Measurements from ENCODE around the gene OR7C1. TPM values are rescaled to one million over a fixed set of nuclear protein-coding genes. Genes with fewer than 3 reads are reported as not detected.

The OR7C1 gene
- total RNA-seq, 2 donors from 2014 or later = not detected

DNA sequence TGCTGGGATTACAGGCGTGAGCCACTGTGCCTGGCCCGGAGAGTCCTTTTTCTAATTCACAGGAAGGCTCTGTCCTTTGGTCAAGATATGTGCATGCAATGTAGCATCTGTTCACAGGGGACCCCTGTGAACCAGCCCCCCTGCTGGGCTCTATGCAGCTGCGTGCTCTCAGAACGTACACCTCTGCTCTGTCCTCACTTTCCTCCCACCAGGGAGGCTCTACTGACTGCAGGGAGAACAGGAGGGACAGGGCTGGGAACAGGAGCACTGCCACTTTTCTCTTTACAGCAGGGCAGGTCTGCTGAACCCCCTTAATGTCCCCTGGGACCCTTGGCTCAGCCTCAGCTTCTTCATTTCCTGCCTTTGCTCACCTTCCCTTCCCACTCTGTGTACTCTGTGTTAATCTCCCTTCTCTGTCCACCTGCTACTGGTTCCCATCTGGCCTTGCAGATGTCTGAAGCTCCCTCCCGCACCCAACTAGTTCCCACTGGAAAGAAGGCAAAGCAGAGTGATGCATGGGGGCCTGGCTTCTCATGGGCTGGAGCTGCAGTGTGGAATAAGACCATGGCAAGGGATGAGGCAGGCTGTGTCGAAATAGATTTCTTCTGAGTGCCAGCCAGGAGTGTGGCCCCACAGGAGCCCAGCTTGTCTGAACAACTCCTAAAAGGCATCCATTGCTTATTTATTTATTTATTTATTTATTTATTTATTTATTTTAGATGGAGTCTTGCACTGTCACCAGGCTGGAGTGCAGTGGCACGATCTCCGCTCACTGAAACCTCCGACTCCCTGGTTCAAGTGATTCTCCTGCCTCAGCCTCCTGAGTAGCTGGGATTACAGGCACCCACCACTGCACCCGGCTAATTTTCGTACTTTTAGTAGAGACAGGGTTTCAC, 63.8 kb downstream of the OR7C1 start:
- intact Hi-C loops (cut with DNase I) = no loop called here
- ATAC-seq = no peak

DNA sequence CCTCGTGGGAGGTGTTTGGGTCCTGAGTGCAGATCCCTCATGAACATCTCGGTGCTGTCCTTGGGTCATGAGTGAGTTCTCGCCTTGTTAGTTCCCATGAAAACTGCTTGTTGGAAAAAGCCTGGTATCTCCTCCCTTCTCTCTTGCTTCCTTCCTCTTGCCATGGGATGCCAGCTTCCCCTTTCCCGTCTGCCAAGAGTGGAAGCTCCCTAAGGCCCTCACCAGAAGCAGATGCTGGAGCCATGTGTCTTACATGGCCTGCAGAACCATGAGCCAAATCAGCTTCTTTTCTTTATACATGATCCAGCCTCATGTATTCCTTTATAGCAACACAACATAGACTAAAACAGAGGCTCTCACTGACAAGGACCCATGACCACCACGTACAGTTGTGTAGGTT, 64.8 kb downstream of the OR7C1 start:
- Histone ChIP-seq H3K9me3 (no peaks in the 10 kb centered on the region), H3K4me1 (no peaks in the 10 kb centered on the region), H3K36me3 (replicated peaks in 1 of 2; ENCODE audit: insufficient read depth in 1 of 2, low read depth in 2 of 2) (no peaks in the 10 kb centered on the region), H3K4me3 (no peak overlapping the region), H3K27ac (no peak overlapping the region), H3K27me3 (no peaks in the 10 kb centered on the region)
- ATAC-seq (no peak), DNase-seq (no peak)
- intact Hi-C loops (cut with DNase I) = no loop called here
- WGBS, 2 donors = 58 to 63% methylated on average over 5 of the region's 5 CpGs
- TF ChIP-seq POLR2A (IDR thresholded peaks at IDR 0.05) = no peak
- TF ChIP-seq, protein P1, sequence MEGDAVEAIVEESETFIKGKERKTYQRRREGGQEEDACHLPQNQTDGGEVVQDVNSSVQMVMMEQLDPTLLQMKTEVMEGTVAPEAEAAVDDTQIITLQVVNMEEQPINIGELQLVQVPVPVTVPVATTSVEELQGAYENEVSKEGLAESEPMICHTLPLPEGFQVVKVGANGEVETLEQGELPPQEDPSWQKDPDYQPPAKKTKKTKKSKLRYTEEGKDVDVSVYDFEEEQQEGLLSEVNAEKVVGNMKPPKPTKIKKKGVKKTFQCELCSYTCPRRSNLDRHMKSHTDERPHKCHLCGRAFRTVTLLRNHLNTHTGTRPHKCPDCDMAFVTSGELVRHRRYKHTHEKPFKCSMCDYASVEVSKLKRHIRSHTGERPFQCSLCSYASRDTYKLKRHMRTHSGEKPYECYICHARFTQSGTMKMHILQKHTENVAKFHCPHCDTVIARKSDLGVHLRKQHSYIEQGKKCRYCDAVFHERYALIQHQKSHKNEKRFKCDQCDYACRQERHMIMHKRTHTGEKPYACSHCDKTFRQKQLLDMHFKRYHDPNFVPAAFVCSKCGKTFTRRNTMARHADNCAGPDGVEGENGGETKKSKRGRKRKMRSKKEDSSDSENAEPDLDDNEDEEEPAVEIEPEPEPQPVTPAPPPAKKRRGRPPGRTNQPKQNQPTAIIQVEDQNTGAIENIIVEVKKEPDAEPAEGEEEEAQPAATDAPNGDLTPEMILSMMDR (IDR thresholded peaks at IDR 0.05) = no peak

More for the DNA sequence above, 63.8 kb downstream of the OR7C1 start:
- Histone ChIP-seq H3K9me3 (no peaks in the 10 kb centered on the region), H3K27me3 (no peaks in the 10 kb centered on the region), H3K4me1 (no peaks in the 10 kb centered on the region), H3K36me3 (replicated peaks in 1 of 2; ENCODE audit: insufficient read depth in 1 of 2, low read depth in 2 of 2) (no peaks in the 10 kb centered on the region), H3K27ac (no peak overlapping the region), H3K4me3 (no peak overlapping the region)
- TF ChIP-seq, protein P1 (IDR thresholded peaks at IDR 0.05) = no peak
- TF ChIP-seq POLR2A (IDR thresholded peaks at IDR 0.05) = no peak
- WGBS, 2 donors = 65 to 76% methylated on average over 9 to 11 of the region's 11 CpGs
- DNase-seq = no peak

DNA sequence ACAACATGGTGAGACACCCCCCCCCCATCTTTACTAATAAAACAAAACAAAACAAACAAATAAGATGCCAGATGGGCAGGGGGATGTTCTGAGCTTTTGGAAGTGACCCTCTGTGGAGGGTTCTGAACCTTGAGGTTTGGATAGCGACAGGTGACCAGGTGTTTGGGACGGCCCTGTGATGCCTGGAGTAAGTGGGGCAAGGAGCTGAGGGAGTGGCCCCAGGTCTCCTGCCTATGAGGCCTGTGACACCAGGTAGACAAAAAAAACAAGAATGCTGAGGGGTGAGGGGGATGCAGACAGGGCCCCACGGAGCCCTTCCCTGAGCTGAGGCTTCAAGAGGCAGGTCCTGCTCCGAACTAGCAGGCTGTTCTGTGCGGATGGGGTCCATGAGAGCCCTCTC, 65.8 kb downstream of the OR7C1 start:
- Histone ChIP-seq H3K36me3 (replicated peaks in 1 of 2; ENCODE audit: insufficient read depth in 1 of 2, low read depth in 2 of 2) (no peaks in the 10 kb centered on the region), H3K27ac (no peak overlapping the region), H3K9me3 (no peaks in the 10 kb centered on the region), H3K4me3 (no peak overlapping the region), H3K4me1 (no peaks in the 10 kb centered on the region), H3K27me3 (no peaks in the 10 kb centered on the region)
- ATAC-seq (no peak), DNase-seq (no peak)
- TF ChIP-seq POLR2A (IDR thresholded peaks at IDR 0.05) = no peak
- TF ChIP-seq, protein P1 (IDR thresholded peaks at IDR 0.05) = no peak
- WGBS, 2 donors = 68 to 74% methylated on average over 5 of the region's 5 CpGs
- intact Hi-C loops (cut with DNase I) = no loop called here

DNA sequence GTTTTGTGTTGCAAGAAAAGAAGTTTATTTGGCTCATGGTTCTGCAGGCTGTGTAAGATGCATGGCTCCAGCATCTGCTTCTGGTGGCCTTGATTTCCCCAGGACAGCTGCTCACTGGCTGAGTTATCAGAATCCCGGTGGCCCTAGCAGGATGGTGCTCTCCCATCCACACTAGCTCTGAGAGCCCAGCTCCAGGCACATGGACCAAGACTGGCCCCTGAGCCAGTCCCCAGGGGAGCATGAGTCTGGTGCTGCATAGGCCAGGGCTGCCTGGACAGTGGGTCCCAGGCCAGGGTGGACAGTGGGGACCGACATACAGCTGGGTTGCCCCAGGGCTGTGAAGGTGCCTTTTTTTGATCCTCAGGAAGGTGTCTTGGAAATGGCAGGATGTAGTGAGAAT, 67.0 kb downstream of the OR7C1 start:
- Histone ChIP-seq H3K4me1 (no peaks in the 10 kb centered on the region), H3K4me3 (no peak overlapping the region), H3K27ac (no peak overlapping the region), H3K27me3 (no peaks in the 10 kb centered on the region), H3K9me3 (no peaks in the 10 kb centered on the region), H3K36me3 (replicated peaks in 1 of 2; ENCODE audit: insufficient read depth in 1 of 2, low read depth in 2 of 2) (no peaks in the 10 kb centered on the region)
- intact Hi-C loops (cut with DNase I) = no loop called here
- DNase-seq = no peak
- ATAC-seq = no peak
- TF ChIP-seq, protein P1 (IDR thresholded peaks at IDR 0.05) = no peak
- no peak for TF ChIP-seq POLR2A (IDR thresholded peaks at IDR 0.05)
- 50 to 70% methylated on average over 2 of the region's 2 CpGs for WGBS, 2 donors
